GM21528 (cell line): ENCODE measurements around the gene KRT36.

Source experiments
- ATAC-seq: cut with Tn5 transposase; IDR thresholded peaks from one replicate; pipeline ENCODE4 v1.9.1; 2021; ENCODE audit warnings: mild to moderate bottlenecking, moderate library complexity; ENCODE audit not compliant: unreplicated experiment, low FRiP score

Gene KRT36

GRCh38 chr17:41480136-41480535 lies 9.6 kb downstream of the KRT36 start:
- ATAC-seq: no peak

GRCh38 chr17:41478237-41478636 lies 11.5 kb downstream of the KRT36 start:
- ATAC-seq: no peak

- no peak for ATAC-seq
These were observed 12.6 kb downstream of the KRT36 start for GRCh38 chr17:41476866-41477815.

GRCh38 chr17:41475421-41475820 lies 14.3 kb downstream of the KRT36 start:
- ATAC-seq: no peak

- no peak for ATAC-seq
These were observed 14.8 kb downstream of the KRT36 start for GRCh38 chr17:41474863-41475262.

GRCh38 chr17:41468346-41468745 lies 21.4 kb downstream of the KRT36 start:
- ATAC-seq: no peak

GRCh38 chr17:41467561-41467960 lies 22.1 kb downstream of the KRT36 start:
- ATAC-seq: no peak

- ATAC-seq: no peak
These were observed 22.7 kb downstream of the KRT36 start, which contains the start of gene KRT32 for GRCh38 chr17:41466988-41467387. TSS of gene KRT32 (minus strand) at chr17:41467386. CDS start at chr17:41467325, 61 bp downstream.

- ATAC-seq: no peak
These were observed 25.0 kb downstream of the KRT36 start for GRCh38 chr17:41464682-41465081.

- no peak for ATAC-seq
These were observed 25.5 kb downstream of the KRT36 start for GRCh38 chr17:41464173-41464572.

GRCh38 chr17:41463746-41464145 lies 26.0 kb downstream of the KRT36 start:
- no peak for ATAC-seq

GRCh38 chr17:41462705-41463104 lies 27.0 kb downstream of the KRT36 start:
- no peak for ATAC-seq

- ATAC-seq: no peak
These were observed 32.0 kb downstream of the KRT36 start for GRCh38 chr17:41457676-41458075.

- no peak for ATAC-seq
These were observed 33.5 kb downstream of the KRT36 start for GRCh38 chr17:41456204-41456603.

GRCh38 chr17:41455236-41455635 lies 34.5 kb downstream of the KRT36 start:
- no peak for ATAC-seq

- ATAC-seq: no peak
These were observed 36.6 kb downstream of the KRT36 start for GRCh38 chr17:41453066-41453465.

GRCh38 chr17:41452281-41452680 lies 37.4 kb downstream of the KRT36 start:
- no peak for ATAC-seq

- no peak for ATAC-seq
These were observed 38.5 kb downstream of the KRT36 start for GRCh38 chr17:41451154-41451728.

GRCh38 chr17:41449008-41449407 lies 40.7 kb downstream of the KRT36 start:
- ATAC-seq: no peak

GRCh38 chr17:41448506-41448905 lies 41.2 kb downstream of the KRT36 start:
- no peak for ATAC-seq

GRCh38 chr17:41446806-41447205 lies 42.9 kb downstream of the KRT36 start:
- no peak for ATAC-seq

- no peak for ATAC-seq
These were observed 45.1 kb downstream of the KRT36 start for GRCh38 chr17:41444640-41445039.
